Measurements from ENCODE around the gene RHOT1.
"Not testable (repeated sequence)": the region's sequence is repeated elsewhere in the genome, so short reads cannot be mapped to it uniquely, and the experiment has no call there.

RHOT1 gene

GRCh38 chr17:32124985-32125847, 17.1 kb upstream of the RHOT1 start:
- DNase-seq: no peak

- DNase-seq: no peak
Measured at GRCh38 chr17:32125848-32126153, 16.5 kb upstream of the RHOT1 start.

- DNase-seq: no peak
Measured at GRCh38 chr17:32126325-32126724, 16.0 kb upstream of the RHOT1 start.

GRCh38 chr17:32126746-32127145, 15.6 kb upstream of the RHOT1 start:
- no peak for DNase-seq

GRCh38 chr17:32127158-32127897, 15.0 kb upstream of the RHOT1 start:
- DNase-seq: peak; percentile 66

- DNase-seq: not testable (repeated sequence)
Measured at GRCh38 chr17:32128470-32128869, 13.8 kb upstream of the RHOT1 start.

GRCh38 chr17:32135497-32136117, 6.7 kb upstream of the RHOT1 start:
- DNase-seq: not testable (repeated sequence)

- no peak for DNase-seq
Measured at GRCh38 chr17:32136856-32137255, 5.4 kb upstream of the RHOT1 start.

GRCh38 chr17:32139504-32139903, 2.8 kb upstream of the RHOT1 start:
- DNase-seq: not testable (repeated sequence)

GRCh38 chr17:32141258-32141657, 1.0 kb upstream of the RHOT1 start:
- peak; percentile 61 for DNase-seq

GRCh38 chr17:32141679-32142037, 644 bp upstream of the RHOT1 start:
- no peak for DNase-seq

GRCh38 chr17:32142857-32143526, 690 bp downstream of the RHOT1 start:
- DNase-seq: no peak

GRCh38 chr17:32143527-32143870, 1.2 kb downstream of the RHOT1 start:
- no peak for DNase-seq

- not testable (repeated sequence) for DNase-seq
Measured at GRCh38 chr17:32144442-32144841, 2.1 kb downstream of the RHOT1 start.

- no peak for DNase-seq
Measured at GRCh38 chr17:32148351-32148750, 6.0 kb downstream of the RHOT1 start.

GRCh38 chr17:32150358-32150757, 8.1 kb downstream of the RHOT1 start:
- no peak for DNase-seq

GRCh38 chr17:32152130-32152529, 9.8 kb downstream of the RHOT1 start:
- no peak for DNase-seq

GRCh38 chr17:32155896-32156295, 13.6 kb downstream of the RHOT1 start:
- no peak for DNase-seq

- no peak for DNase-seq
Measured at GRCh38 chr17:32156656-32157055, 14.4 kb downstream of the RHOT1 start.

GRCh38 chr17:32157225-32157624, 14.9 kb downstream of the RHOT1 start:
- no peak for DNase-seq

- no peak for DNase-seq
Measured at GRCh38 chr17:32158870-32159585, 16.7 kb downstream of the RHOT1 start.

- no peak for DNase-seq
Measured at GRCh38 chr17:32159586-32160438, 17.5 kb downstream of the RHOT1 start.
